ENCODE measurements around the gene SLC35B4.

DNA sequence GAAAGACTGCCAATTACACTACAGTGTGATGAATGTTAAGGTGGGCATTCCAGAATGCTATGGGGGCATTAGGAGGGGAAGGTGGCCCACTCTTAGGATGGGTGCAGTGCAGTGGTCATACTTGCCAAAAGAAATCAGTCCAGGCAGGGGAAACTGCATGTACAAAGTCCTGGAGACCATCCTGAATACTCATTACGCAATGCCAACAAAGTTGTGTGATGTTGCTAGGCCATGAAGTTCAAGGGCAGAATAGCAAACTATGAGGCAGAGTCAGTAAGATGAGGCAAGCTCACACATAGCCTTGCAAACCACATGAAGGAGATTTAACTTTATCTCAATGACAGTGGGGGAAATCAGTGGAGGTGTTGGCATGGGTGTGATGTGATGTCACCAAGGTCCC is 49.8 kb upstream of the SLC35B4 start:
- TF ChIP-seq, protein P1, sequence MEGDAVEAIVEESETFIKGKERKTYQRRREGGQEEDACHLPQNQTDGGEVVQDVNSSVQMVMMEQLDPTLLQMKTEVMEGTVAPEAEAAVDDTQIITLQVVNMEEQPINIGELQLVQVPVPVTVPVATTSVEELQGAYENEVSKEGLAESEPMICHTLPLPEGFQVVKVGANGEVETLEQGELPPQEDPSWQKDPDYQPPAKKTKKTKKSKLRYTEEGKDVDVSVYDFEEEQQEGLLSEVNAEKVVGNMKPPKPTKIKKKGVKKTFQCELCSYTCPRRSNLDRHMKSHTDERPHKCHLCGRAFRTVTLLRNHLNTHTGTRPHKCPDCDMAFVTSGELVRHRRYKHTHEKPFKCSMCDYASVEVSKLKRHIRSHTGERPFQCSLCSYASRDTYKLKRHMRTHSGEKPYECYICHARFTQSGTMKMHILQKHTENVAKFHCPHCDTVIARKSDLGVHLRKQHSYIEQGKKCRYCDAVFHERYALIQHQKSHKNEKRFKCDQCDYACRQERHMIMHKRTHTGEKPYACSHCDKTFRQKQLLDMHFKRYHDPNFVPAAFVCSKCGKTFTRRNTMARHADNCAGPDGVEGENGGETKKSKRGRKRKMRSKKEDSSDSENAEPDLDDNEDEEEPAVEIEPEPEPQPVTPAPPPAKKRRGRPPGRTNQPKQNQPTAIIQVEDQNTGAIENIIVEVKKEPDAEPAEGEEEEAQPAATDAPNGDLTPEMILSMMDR (IDR thresholded peaks at IDR 0.05), result no peak
- TF ChIP-seq POLR2AphosphoS5 (IDR thresholded peaks at IDR 0.05) (no peak), EP300 (IDR thresholded peaks at IDR 0.05) (no peak), POLR2A (IDR thresholded peaks at IDR 0.05) (no peak)

Data from suprapubic skin (tissue), 4 donors.